ENCODE results near the gene TMEM200A. TPM values are rescaled to one million over a fixed set of nuclear protein-coding genes. Genes with fewer than 3 reads are reported as not detected.

Gene TMEM200A
- polyA plus RNA-seq, 1 donor = 12.7 TPM

DNA sequence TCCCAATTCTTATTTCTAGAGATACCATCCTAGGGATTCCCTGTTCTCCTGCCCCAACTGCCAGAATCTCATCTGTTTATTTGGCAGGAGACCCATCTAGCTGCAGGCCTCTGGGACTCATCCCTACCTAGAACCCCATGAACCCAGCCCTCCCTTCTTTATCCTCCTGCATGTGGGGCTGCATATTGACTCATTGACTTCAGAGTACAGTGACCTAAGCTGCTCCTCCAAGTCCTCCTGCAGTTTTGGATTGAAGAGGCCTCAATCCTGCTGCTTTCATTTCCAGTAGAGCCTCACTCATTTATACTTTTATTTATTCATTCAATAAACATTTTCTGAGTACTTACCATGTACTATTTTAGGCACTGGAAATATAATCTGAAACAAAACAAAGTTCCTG is 11.6 kb downstream of the TMEM200A start:
- DNase-seq (ENCODE audit: low read depth) = no peak

DNA sequence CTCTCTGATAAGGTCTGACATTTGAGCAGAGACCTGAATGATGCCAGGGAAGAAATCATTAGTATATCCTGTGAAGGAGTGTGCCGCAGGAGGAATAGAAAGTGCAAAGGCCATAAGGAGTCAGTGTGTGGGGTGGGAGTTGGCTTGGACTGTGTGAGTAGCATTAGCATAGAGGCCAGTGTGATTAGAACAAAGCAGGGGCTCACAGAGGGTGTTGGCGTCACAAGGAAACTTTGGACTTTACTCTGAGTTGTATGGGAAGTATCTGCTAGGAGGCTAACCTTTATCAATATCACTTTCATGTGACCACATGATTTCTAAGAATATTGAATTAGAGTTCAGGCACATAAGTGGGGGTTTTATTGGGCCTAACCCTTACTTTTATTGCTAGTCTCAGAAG is 12.1 kb downstream of the TMEM200A start:
- no peak for DNase-seq (ENCODE audit: low read depth)

DNA sequence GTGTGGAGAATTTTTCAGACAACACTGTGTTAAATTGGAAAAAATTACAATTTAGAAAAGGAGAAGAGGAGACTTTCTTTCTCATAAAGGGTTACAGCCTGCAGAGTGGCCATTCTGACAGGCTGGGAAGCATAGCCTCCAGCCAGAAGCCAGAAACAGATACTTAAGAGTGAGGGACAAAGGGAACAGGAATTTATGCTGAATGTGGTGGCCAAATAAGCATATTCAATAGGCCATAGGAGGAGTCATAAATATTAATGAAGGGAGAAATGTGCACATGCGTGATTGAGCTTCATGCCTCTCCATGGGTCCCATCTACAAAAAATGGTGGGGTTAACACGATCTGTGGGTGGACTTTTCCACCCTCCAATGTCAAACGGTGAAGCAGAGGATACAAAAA is 13.4 kb downstream of the TMEM200A start:
- DNase-seq (ENCODE audit: low read depth) = no peak

DNA sequence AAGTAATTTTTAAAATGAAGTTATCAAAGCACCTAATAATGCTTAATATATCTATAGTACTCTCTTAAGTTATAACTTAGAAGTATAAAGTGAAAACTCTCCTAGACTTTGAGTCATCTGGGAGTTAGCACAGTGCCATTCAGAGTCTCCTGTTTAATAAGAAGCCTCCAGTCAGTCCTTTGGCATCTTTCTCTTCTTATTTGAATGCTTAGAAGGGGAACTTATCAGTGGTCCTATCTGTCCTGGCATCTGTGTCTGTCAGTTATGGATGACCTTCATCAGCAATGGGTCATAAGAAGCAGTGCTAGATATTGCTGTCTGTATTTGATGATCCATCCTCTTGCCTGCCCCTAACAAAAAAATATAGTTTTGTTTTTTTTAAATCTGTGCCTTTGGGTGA is 15.2 kb downstream of the TMEM200A start:
- no peak for DNase-seq (ENCODE audit: low read depth)

DNA sequence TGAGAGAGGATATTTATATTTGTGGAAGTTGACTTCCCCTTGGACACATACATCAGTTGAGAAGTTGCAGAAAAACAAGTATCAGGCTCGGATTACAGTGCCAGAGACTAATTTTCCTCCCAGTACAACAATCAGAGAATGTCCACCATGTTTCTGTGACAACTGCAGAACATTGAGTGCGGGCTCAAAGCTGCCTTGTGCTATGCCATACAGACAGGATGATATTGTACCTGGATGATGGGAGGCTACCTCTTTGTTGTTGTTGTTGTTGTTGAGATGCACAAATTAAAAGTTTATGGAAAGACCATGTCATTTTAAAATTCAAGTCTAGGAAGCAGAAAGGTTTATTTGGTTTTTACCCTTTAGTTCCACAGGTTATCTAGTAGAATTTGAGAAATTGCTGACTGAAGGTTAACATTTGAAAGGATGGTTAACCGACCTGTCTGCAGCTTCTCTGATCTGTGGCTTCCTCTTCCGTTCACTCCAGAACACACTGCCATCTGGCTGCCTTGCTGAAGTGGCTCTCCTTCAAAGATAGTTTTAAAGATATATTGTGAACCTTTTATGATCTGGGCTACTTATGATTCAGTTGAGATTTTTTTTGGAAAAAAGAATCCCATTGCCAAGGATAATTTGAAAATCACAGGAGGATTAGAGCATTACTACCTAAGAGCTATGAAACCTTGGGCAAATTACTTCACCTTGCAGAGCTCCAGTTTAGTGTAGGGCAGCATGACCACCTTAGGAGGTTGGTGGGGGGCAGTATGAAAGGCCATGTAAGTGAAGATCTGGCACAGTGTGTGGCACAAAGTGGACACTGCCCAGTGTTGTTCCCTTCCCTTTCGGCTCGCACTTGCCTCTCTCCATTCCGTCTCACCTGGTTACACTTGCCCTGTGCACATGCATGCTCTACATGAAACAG is 15.9 kb downstream of the TMEM200A start:
- DNase-seq (ENCODE audit: low read depth) = no peak

DNA sequence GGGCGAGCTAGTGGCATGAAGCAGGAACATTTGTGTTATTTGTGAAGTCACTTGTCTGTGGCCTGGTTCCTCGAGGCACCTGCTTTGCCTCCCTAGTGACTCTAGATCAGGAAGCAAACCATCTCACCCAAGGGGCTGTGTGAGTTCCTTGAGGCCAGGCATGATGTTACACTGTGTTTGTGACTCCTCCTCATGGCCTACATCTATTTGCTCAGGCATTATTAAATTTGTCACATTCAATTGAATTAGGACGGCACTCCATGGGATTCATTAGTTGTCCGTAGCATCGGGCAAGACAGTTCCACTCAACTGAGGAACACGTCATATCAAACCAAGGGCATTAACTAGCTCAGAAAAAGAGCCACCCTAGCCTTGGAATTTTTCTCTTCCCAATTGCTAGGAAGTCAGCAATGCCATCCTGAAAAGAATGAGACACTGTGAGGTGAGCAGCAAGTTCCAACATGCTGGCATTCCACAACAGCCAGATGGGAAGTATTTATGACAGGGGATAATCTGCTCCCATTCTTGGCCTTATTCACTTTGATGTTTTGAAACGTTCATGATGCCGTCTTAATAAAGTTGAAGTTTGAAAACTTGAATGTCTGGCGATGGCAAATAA is 17.2 kb downstream of the TMEM200A start:
- no peak for DNase-seq (ENCODE audit: low read depth)

DNA sequence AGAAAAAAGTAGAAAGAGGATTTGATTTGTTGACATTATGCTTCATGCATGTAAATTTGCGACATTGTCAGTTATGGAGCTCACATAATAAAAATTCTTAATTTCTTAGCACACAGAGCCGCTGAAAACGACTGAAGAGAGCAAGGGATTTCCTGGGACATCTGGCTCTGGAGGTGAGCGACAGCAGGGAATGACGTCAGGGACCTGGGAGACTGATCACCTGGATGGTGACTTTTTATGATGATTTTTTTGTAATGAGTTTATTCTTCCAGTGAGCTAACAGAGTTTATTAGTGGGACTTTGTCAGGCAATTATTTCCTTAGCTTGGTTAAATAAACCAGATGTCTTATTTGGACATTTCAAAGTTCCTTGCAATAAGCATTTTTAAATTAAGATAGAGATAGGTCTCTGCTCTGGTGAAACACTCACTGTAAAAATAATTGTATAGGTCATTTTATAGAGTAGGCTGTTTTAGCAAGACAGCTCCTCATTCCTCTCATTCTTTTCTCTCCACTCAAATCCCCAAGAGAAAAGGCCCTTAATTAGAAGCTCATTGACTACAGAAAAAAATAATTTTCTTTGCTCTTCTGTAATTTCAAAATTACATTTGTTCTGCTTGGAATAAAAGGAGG is 19.4 kb downstream of the TMEM200A start:
- no peak for DNase-seq (ENCODE audit: low read depth)

DNA sequence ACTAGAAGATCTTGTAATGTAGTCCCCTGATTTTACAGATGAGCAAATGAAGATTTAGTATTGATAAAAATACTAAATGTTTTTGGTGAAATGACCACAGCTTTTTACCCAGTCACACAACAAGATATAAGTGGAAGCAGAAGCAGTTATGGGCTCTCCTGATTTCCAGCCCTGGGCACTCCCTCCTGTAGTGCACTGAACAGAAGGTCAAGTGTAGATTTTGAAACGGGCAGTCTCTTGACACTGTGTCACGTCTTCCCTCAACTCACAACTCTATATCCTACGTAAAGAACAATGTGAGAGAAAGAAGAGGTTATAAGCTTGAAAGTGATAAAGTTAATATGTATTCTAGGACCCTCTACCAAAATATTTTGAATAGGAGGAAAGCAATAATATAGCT is 23.3 kb downstream of the TMEM200A start:
- no peak for DNase-seq (ENCODE audit: low read depth)

DNA sequence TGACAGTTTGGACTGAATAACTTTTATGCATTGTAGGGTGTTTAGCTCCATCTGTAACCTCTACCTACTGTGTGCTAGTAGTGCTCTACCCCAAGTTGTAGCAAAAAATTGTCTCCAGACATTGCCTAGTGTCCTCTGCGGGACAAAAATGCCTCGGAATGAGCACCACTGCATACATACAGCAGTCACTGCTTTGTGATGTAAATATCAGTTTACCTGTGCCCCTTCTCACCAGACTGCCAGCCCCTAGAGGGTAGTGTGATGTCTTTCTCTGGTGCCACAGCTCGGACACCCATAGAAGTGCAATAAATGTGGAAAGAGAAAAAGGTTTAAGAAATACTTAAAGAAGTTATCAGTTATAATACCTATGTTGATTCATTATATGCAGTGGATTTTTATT is 25.1 kb downstream of the TMEM200A start:
- DNase-seq (ENCODE audit: low read depth) = no peak

DNA sequence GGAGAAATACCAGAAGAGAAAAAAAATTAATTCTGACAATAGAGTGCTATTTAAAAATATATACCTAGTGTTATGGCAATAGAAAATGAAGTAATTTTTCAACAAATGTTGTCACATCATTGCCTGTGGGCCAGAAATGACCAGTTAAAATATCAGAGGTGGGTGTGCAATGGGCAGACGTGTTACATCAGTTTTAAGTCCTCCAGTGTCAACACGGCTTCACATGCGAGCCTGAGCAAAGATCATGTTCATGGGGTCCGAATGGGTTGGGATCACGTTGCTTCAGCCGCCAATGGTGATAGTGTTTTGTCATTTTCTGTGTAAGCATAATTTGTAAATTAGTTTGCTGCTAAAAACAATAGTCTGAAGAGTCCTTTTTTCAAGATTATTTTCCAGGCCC is 27.5 kb downstream of the TMEM200A start:
- no peak for DNase-seq (ENCODE audit: low read depth)

DNA sequence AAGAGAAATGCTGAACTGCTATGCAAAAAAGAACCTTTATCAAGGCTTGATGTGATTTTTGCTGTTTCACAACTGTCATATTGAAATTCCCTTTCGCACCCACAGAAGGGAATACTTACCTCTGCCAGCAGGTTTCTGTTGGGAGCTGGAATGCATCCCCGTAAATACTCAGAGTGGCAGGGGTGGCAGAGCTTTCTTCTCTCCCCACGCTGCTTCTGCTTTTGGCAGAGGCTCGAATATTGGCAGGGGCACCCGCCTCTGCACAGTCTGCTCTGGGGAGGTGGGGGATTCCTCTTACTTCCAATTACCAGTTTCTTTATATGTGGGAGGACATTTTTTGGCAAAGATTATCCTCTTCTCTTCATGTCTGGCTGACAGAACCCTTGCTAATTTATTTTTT is 28.4 kb downstream of the TMEM200A start:
- no peak for DNase-seq (ENCODE audit: low read depth)

DNA sequence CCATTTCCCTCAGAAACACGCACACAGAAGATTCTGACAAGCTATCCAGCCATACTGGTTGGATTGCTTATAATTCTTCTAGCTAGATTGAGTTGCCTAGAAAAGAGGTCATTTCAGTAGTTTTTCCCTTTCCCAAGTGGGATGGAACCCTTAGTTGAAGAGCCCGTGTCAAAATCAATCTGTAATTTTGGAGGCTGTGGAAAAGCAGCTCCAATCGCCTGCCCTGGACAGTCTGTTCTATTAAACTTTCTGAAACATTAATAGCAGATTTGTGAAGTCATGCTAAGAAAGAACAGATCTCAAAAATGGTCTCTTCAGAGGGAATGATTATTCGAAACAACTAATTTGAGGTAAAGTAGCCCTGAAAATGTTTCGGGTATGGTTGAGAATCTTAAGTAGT is 29.3 kb downstream of the TMEM200A start:
- DNase-seq (ENCODE audit: low read depth) = no peak

DNA sequence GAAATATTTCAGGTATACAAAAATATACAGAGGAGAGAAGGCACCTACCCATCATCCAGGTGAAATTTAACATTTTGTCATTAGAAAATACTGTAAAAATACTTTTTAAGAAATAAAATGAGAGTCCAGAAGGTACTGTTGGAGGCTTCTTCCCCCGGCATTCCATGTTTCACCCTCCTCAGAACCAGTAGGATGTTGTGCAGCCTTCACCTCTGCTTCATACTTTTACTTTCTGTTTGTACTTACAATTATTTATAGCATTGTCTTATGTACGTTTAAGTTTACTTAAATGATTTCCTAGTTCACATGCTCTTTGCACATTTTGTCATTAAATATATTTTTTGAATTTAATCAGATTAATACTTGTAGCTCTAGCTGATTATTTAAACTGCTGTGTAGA is 30.9 kb downstream of the TMEM200A start:
- DNase-seq (ENCODE audit: low read depth) = no peak

DNA sequence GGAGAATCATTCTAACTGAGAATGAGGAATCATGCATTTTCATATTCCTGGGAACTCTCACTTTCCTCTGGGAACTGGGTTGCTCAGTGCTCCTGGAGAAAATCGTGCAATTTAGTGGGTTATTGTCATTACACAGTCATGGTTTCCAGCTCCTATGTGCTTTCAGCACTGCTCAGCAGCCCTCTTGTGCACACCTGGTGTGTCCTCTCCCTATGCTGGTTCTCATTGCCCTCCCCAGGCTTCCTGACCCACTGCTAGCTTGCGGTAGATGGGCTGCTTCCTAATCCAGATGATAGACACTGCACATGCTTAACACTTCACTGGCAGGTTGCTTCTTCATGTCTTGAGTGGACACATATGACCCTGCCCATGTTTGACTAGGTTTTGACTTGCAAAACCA is 39.7 kb downstream of the TMEM200A start:
- DNase-seq (ENCODE audit: low read depth) = no peak

DNA sequence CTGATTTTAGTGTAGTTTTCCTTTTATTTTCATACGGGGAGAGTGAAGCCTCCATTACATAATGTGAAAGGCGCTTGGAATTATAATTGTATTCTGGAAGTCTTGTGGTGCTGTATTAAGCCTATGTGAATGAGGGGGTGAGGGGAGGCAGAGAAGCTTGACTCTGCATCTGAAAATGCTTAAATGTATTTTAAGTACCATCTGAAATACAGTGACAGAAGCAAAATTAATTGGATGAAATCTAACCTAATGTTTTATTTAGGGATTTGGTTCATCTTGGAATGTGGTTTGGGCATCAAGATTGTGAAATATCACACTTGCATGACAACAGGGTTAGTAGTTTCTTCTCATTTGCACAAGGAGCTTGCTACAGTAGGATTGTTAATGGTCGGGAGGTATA is 41.2 kb downstream of the TMEM200A start:
- no peak for DNase-seq (ENCODE audit: low read depth)

DNA sequence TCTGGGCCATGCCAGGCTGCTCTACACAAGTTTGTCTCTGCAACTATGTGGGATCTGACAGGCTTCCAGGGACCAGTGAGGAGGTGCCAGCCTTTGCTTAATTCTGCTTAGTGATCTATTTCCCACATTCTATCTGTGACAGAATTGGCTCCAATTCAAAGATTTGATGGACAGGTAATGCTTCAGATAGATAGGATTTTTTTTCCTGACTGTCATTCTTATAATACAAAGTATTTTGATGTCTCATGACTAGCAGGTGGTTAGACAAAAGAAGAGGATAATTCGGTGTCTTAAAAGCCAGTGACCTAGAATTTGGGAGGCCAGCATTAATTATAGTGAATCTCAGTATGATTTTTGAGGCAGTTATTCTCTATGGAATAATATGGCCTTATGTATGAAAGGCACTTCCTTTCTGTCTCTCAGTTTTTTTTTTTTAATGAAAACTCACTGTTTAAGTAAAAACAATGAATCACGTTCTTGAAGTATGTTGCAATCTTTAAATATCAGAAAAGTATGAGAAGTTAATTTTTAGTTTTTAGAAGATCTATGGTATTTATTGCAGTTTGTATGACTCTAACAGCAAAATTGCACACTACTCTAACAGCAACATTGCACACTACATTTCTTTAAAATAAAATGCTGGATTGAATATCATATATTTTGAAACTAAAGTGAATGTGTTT is 43.7 kb downstream of the TMEM200A start:
- DNase-seq (ENCODE audit: low read depth) = no peak

DNA sequence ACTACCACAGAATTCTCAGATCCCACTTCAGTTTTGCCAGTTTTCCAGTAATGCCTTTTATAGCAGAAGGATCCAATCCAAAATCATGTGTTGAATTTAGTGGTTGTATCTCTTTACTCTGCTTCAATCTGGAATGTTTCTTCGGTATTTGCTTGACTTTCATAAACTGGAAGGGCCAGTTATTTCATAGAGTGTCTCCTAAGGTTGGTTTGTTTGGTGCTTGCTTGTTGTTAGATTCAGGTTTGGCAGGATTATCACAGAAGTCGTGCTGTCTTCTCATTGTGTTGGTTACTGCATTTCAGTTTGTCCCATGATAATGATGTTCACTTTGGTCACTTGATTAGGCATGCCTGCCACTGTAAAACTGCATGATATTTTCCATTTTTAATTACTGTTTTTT is 45.7 kb downstream of the TMEM200A start:
- DNase-seq (ENCODE audit: low read depth) = no peak

DNA sequence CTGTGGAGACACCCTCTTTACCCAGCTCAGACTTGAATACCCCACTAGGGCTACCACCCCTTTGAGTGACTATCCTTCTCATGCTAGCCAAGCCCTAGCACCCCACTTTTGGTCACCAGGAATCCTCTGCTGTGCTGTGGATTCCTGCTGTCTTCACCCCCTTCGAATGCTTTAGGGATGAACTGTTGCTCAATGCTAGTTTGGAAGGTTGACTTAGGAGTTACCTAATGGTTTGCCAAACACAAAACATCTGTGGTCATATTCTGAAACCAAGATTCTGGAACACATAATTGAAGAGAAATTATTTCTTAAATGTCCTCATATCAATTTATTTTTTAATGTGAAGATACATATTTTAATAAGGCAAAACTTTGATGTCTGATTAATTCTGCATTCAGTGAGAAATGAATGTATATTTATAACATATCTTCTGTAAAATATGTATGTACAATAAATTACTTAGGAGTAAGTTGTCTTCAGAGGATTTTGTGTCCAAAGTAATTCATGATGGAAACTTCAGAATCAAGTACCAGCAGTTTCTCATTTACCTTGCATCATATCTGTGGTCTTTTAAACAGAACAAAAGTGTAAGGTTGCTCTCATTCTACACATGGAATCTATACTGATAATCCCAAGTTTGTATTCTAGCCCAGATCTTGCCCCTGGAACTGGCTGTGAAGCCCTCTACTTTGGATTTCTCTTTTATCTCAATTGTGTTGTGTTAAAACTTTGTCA is 46.9 kb downstream of the TMEM200A start:
- no peak for DNase-seq (ENCODE audit: low read depth)

DNA sequence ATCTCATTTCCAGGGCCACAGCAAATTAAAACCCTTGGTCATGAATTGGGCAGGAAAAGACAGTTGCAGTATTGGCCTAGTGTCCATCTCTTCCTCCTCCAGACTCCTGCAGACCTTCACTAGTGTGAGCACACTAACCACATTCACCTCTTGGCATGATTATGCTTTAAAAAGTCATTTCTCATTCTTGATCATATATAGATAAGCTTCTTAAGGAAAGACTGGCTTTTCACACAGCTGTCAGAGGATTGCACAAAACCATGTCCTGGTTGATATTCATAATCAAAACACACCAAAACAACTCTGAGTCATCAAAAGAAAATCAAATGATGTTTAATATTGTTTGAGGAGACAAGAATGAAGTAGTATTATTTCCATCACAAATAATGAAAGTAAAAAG is 52.1 kb downstream of the TMEM200A start:
- no peak for DNase-seq (ENCODE audit: low read depth)

DNA sequence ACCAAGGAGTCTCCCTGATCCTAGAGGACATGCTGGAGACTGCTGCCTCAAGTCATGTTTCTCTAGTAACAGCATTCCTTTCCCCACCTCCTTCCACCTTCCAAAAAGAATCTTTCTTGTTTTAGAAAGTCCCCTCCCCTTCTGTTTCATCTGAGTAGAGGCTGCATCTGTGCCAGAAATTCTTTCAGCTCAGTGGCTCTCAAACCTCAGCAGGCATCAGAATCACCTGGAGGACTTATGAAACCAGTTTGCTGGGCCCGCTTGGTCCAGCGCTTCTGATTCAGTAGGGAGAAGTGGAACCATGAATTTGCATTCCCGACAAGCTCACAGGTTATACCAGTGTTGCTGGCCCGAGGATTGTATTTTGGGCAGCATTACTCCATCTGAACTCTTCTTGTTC is 55.1 kb downstream of the TMEM200A start:
- no peak for DNase-seq (ENCODE audit: low read depth)

DNA sequence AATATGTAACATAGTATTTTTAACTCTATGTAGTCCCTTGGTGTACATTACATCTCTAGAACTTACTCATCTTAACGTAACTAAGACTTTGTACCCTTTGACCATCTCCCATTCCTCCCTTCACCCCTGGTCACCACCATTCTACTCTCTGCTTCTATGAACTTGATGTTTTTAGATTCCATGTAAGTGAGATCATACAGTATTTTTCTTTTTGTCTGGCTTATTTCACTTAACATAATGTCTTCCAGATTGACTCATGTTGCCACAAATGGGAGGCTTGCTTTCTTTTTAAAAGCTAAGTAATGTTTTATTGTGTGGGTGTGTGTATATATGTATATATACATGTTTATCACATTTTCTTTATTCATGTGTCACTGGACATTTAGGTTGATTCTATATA is 55.8 kb downstream of the TMEM200A start:
- no peak for DNase-seq (ENCODE audit: low read depth)

DNA sequence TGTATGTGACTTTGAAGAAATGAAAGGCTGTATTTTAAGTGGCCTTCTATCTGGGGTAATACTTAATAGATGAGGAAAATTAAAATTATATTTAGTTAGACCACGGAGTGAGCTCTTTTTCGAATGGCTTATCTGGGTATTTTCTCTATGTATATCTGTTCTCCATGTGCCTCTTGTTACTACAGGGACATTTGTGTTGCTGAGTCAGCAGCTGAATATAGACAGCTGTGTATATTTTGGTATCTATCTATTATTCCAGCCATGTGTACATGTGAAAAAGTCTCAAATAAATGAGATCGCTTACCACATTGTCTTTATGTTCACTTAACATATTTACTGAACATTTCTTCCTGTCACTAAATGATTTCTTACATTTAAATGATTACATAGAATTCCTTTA is 57.2 kb downstream of the TMEM200A start:
- DNase-seq (ENCODE audit: low read depth) = no peak

Data from forelimb muscle (tissue), 1 donor.